ENCODE results near the gene HSD3B7.
A peak's percentile ranks its signal among the peaks of the same experiment; 100 is the strongest.

The HSD3B7 gene

GRCh38 chr16:30977502-30977901 is 7.5 kb upstream of the HSD3B7 start:
- Histone ChIP-seq H3K27me3 (replicated peaks; ENCODE audit: control insufficient read depth, insufficient read depth, low read length) (no peaks in the 10 kb centered on the region), H3K4me3 (replicated peaks; ENCODE audit: low read depth, low read length) (no peak overlapping the region), H3K36me3 (ENCODE audit: control insufficient read depth, insufficient read depth, low read length) (peaks cover 45% of the 10 kb centered on the region)
- peak; percentile 38 for TF ChIP-seq CTCF (IDR thresholded peaks at IDR 0.05; ENCODE audit: insufficient read depth, low read length, poor library complexity, severe bottlenecking)
- DNase-seq (ENCODE audit: extremely low read depth, insufficient read length) = no peak

GRCh38 chr16:30979170-30980022 is 5.6 kb upstream of the HSD3B7 start:
- Histone ChIP-seq H3K4me3 (replicated peaks; ENCODE audit: low read depth, low read length) (no peak overlapping the region), H3K36me3 (ENCODE audit: control insufficient read depth, insufficient read depth, low read length) (peaks cover 41% of the 10 kb centered on the region), H3K27me3 (replicated peaks; ENCODE audit: control insufficient read depth, insufficient read depth, low read length) (no peaks in the 10 kb centered on the region)
- DNase-seq (ENCODE audit: extremely low read depth, insufficient read length) = no peak
- no peak for TF ChIP-seq CTCF (IDR thresholded peaks at IDR 0.05; ENCODE audit: insufficient read depth, low read length, poor library complexity, severe bottlenecking)

GRCh38 chr16:30980023-30980371 is 5.0 kb upstream of the HSD3B7 start:
- H3K27me3 ChIP-seq (replicated peaks; ENCODE audit: control insufficient read depth, insufficient read depth, low read length) = no peaks in the 10 kb centered on the region
- peaks cover 43% of the 10 kb centered on the region for H3K36me3 ChIP-seq (ENCODE audit: control insufficient read depth, insufficient read depth, low read length)
- TF ChIP-seq CTCF (IDR thresholded peaks at IDR 0.05; ENCODE audit: insufficient read depth, low read length, poor library complexity, severe bottlenecking) = no peak
- no peak overlapping the region for H3K4me3 ChIP-seq (replicated peaks; ENCODE audit: low read depth, low read length)
- no peak for DNase-seq (ENCODE audit: extremely low read depth, insufficient read length)

- no peak overlapping the region for H3K4me3 ChIP-seq (replicated peaks; ENCODE audit: low read depth, low read length)
- no peak for DNase-seq (ENCODE audit: extremely low read depth, insufficient read length)
- H3K27me3 ChIP-seq (replicated peaks; ENCODE audit: control insufficient read depth, insufficient read depth, low read length) = no peaks in the 10 kb centered on the region
- peaks cover 43% of the 10 kb centered on the region for H3K36me3 ChIP-seq (ENCODE audit: control insufficient read depth, insufficient read depth, low read length)
- TF ChIP-seq CTCF (IDR thresholded peaks at IDR 0.05; ENCODE audit: insufficient read depth, low read length, poor library complexity, severe bottlenecking) = no peak
Observed at GRCh38 chr16:30980434-30980833, 4.6 kb upstream of the HSD3B7 start.

GRCh38 chr16:30980959-30981358 is 4.0 kb upstream of the HSD3B7 start:
- H3K36me3 ChIP-seq (ENCODE audit: control insufficient read depth, insufficient read depth, low read length) = peaks cover 44% of the 10 kb centered on the region
- TF ChIP-seq CTCF (IDR thresholded peaks at IDR 0.05; ENCODE audit: insufficient read depth, low read length, poor library complexity, severe bottlenecking) = no peak

More at GRCh38 chr16:30980959-30981358, 4.0 kb upstream of the HSD3B7 start:
- H3K4me3 ChIP-seq (replicated peaks; ENCODE audit: low read depth, low read length) = no peak overlapping the region
- DNase-seq (ENCODE audit: extremely low read depth, insufficient read length) = no peak
- no peaks in the 10 kb centered on the region for H3K27me3 ChIP-seq (replicated peaks; ENCODE audit: control insufficient read depth, insufficient read depth, low read length)
